GM23338 (cell line): ENCODE data around the gene CHST11.

ENCODE experiments used
- CTCF ChIP-seq, 2 experiments: fragments of 200-600 bp in 1 of 2; sonication (generic) in 1 of 2; conservative IDR thresholded peaks; 2 replicates each; pipeline versions ENCODE4 v1.5.1 to v1.6.1; 2016 to 2017; ENCODE audit warnings: antibody characterized with exemption in 2 of 2, low read depth in 2 of 2, mild to moderate bottlenecking in 2 of 2, moderate library complexity in 1 of 2
- EZH2 ChIP-seq: fragments of 200-600 bp; sonication (generic); IDR thresholded peaks from one replicate; pipeline ENCODE4 v1.8.0; 2017; ENCODE audit warnings: antibody characterized with exemption, mild to moderate bottlenecking, low read depth; ENCODE audit not compliant: unreplicated experiment
- POLR2AphosphoS5 ChIP-seq: IDR thresholded peaks from 2 replicates; pipeline ENCODE4 v1.6.1; 2016; ENCODE audit warnings: antibody characterized with exemption, low read depth

- TF ChIP-seq EZH2 (no peak), POLR2AphosphoS5 (no peak), CTCF (conservative IDR thresholded peaks at IDR 0.05; ENCODE audit: low read depth in 2 of 2) (no peak)
These were observed 304.9 kb downstream of the CHST11 start for GRCh38 chr12:104761611-104762010.
